Thoracic aorta (tissue), 2 donors: ENCODE results near the gene OR2W3. TPM values are rescaled to one million over a fixed set of nuclear protein-coding genes. Genes with fewer than 3 reads are reported as not detected.

ENCODE experiments used
- ATAC-seq: fragments of 150-250 bp; one replicate; pipeline ENCODE4 v1.8.0; 2017; ENCODE audit warnings: low read depth; ENCODE audit not compliant: insufficient number of reproducible peaks, low FRiP score
- DNase-seq: peaks from one replicate; pipeline ENCODE4 v3.0.0-alpha.2; 2020; ENCODE audit warnings: low spot score
- H3K27ac ChIP-seq, 2 donors: fragments of 200-600 bp; sonication (generic); 1 replicate in 1 of 2; 2 replicates in 1 of 2; pipeline ENCODE4 v1.5.1; 2016; ENCODE audit warnings: mild to moderate bottlenecking in 2 of 2, moderate library complexity in 2 of 2
- H3K27me3 ChIP-seq: fragments of 200-600 bp; sonication (generic); replicated peaks from 2 replicates; pipeline ENCODE4 v1.6.0; 2016; ENCODE audit warnings: mild to moderate bottlenecking; ENCODE audit not compliant: insufficient read depth
- H3K36me3 ChIP-seq: fragments of 200-600 bp; sonication (generic); one replicate; pipeline ENCODE4 v1.5.1; 2016
- H3K4me1 ChIP-seq, 2 donors: fragments of 200-600 bp; sonication (generic); 1 replicate in 1 of 2; 2 replicates in 1 of 2; pipeline versions ENCODE4 v1.5.1 to v1.6.0; 2016; ENCODE audit warnings: low read depth in 2 of 2, mild to moderate bottlenecking in 1 of 2; ENCODE audit not compliant: control insufficient read depth in 1 of 2
- H3K4me3 ChIP-seq: fragments of 200-600 bp; sonication (generic); 2 replicates; pipeline ENCODE4 v1.5.1; 2016; ENCODE audit warnings: mild to moderate bottlenecking
- H3K9me3 ChIP-seq: fragments of 200-600 bp; sonication (generic); 2 replicates; pipeline ENCODE4 v1.5.1; 2016
- total RNA-seq, 2 donors: library from RNA; depleted of rRNA; stranded (reverse); fragments of >200 nt; gene quantifications; one replicate each; pipeline versions ENCODE4 v1.1.0 to v1.2.3, GENCODE V29; 2016
- TF ChIP-seq, protein P1 (sequence below): fragments of 200-600 bp; sonication (generic); IDR thresholded peaks from one replicate; pipeline ENCODE4 v1.5.1; 2019; ENCODE audit warnings: antibody characterized with exemption

The OR2W3 gene
- total RNA-seq, 2 donors from 2014 or later, result not detected

DNA sequence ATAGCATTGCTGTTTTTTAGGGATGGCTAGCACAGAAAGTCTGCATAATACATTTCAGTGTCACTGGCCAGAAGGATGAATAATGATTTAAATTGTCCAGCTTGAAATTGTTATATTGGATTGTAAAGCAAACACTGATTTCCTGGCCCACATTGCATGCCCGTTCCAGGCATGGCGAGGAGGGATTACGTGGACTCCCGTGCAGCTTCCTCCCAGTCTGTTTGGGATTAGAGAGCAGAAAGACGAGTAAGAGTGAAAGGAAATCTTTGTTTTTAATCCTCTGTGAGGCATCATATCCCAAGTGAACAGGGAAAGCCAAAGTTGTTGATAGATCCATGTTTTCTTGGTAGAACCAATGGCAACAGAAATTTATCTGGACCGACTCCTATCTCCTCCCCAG lies 30.0 kb upstream of the OR2W3 start:
- no peaks in the 10 kb centered on the region for H3K4me1 ChIP-seq
- no peaks in the 10 kb centered on the region for H3K36me3 ChIP-seq
- ATAC-seq, result no peak
- DNase-seq, result no peak
- TF ChIP-seq, protein P1, sequence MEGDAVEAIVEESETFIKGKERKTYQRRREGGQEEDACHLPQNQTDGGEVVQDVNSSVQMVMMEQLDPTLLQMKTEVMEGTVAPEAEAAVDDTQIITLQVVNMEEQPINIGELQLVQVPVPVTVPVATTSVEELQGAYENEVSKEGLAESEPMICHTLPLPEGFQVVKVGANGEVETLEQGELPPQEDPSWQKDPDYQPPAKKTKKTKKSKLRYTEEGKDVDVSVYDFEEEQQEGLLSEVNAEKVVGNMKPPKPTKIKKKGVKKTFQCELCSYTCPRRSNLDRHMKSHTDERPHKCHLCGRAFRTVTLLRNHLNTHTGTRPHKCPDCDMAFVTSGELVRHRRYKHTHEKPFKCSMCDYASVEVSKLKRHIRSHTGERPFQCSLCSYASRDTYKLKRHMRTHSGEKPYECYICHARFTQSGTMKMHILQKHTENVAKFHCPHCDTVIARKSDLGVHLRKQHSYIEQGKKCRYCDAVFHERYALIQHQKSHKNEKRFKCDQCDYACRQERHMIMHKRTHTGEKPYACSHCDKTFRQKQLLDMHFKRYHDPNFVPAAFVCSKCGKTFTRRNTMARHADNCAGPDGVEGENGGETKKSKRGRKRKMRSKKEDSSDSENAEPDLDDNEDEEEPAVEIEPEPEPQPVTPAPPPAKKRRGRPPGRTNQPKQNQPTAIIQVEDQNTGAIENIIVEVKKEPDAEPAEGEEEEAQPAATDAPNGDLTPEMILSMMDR, result no peak
- H3K27ac ChIP-seq, result no peak overlapping the region
- no peaks in the 10 kb centered on the region for H3K9me3 ChIP-seq
- H3K4me3 ChIP-seq, result no peak overlapping the region
- no peaks in the 10 kb centered on the region for H3K27me3 ChIP-seq

DNA sequence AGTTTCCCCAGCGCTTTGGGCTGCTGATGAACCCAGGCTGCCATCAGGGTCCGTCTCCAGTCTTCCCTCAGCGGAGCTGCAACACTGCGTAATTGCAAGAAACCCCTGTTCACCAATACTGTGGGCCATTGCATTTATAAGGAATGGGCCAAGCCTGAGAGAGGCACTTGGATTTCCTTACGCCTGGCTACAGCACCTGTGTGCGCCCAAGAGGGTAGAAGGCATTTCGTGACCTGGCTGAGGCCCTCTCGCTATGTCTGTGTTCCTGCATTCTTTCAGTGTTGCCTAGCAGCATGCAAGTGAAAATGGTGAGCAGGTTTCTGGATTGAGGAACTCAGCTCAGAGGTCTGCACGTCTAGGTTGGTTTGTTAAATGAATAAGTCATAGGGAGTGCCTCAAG lies 12.0 kb upstream of the OR2W3 start:
- Histone ChIP-seq H3K4me1 (no peaks in the 10 kb centered on the region), H3K4me3 (no peak overlapping the region), H3K27ac (no peak overlapping the region), H3K36me3 (no peaks in the 10 kb centered on the region), H3K27me3 (no peaks in the 10 kb centered on the region), H3K9me3 (no peaks in the 10 kb centered on the region)
- ATAC-seq (no peak), DNase-seq (no peak)
- TF ChIP-seq, protein P1, result no peak

DNA sequence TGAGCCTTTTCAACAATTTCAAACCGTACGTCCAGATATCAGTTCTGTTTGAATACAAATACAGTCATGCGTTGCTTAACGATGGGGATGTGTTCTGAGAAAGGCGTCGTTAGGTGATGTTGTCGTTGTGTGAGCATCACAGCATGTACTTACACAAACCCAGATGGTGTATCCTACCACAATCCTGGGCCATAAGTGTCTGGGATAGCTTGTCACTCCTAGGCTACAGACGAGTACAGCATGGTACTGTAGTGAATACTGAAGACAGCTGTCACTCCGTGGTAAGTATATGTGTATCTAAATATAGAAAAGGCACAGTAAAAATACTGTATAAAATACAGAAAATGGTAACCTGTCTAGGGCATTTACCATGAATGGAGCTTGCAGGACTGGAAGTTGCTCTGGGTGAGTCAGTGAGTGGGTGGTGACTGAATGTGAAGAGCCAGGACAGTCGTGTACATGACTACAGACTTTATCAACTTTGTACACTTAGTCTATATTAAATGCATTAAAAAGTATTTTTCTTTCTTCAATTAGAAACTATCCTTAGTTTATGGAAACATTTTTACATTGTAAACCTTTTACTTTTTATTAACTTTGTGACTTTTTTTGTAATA lies 10.5 kb upstream of the OR2W3 start:
- DNase-seq, result no peak

DNA sequence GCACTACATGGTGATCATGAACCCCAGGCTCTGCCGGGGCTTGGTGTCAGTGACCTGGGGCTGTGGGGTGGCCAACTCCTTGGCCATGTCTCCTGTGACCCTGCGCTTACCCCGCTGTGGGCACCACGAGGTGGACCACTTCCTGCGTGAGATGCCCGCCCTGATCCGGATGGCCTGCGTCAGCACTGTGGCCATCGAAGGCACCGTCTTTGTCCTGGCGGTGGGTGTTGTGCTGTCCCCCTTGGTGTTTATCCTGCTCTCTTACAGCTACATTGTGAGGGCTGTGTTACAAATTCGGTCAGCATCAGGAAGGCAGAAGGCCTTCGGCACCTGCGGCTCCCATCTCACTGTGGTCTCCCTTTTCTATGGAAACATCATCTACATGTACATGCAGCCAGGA lies 589 bp downstream of the OR2W3 start:
- TF ChIP-seq, protein P1, result no peak
- no peak for ATAC-seq
- Histone ChIP-seq H3K27ac (no peak overlapping the region), H3K9me3 (no peaks in the 10 kb centered on the region), H3K4me1 (no peaks in the 10 kb centered on the region), H3K36me3 (no peaks in the 10 kb centered on the region), H3K4me3 (no peak overlapping the region), H3K27me3 (no peaks in the 10 kb centered on the region)
- DNase-seq, result no peak

More for the DNA sequence above, 10.5 kb upstream of the OR2W3 start:
- Histone ChIP-seq H3K9me3 (no peaks in the 10 kb centered on the region), H3K4me3 (no peak overlapping the region), H3K27ac (no peak overlapping the region), H3K27me3 (no peaks in the 10 kb centered on the region), H3K36me3 (no peaks in the 10 kb centered on the region), H3K4me1 (no peaks in the 10 kb centered on the region)
- no peak for ATAC-seq
- TF ChIP-seq, protein P1, result no peak

DNA sequence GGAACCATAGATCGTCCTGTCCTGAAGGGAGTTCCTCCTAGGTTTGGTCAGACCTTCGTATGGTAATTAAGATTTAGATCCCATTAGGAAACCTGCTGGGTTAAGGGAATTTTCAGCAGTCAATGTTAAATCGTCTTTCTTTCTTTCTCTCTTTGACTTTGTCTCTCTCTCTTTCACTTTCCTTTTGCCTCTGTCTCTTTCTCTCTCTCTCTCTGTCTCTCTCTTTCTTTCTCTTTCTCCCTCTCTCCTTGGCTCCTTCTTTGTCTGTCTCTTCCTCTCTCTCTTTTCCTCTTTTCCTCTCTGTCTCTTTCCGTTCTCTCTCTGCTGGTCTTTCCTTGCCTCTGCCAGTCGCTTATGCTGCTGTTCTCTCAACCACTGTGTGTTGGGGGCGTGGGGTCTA lies 8.7 kb downstream of the OR2W3 start:
- no peaks in the 10 kb centered on the region for H3K4me1 ChIP-seq
- H3K36me3 ChIP-seq, result no peaks in the 10 kb centered on the region
- no peaks in the 10 kb centered on the region for H3K27me3 ChIP-seq
- DNase-seq, result no peak
- H3K27ac ChIP-seq, result no peak overlapping the region
- no peak for ATAC-seq
- no peaks in the 10 kb centered on the region for H3K9me3 ChIP-seq
- H3K4me3 ChIP-seq, result no peak overlapping the region
- TF ChIP-seq, protein P1, result no peak
